Measurements from ENCODE around the gene FARP2.
A peak's percentile ranks its signal among the peaks of the same experiment; 100 is the strongest.
"Not testable (repeated sequence)": the region's sequence is repeated elsewhere in the genome, so short reads cannot be mapped to it uniquely, and the experiment has no call there.

The FARP2 gene

GRCh38 chr2:241491549-241492173 is 135.6 kb downstream of the FARP2 start:
- DNase-seq: no peak

- DNase-seq: no peak
Observed at GRCh38 chr2:241492174-241492565, 136.1 kb downstream of the FARP2 start.

DNA sequence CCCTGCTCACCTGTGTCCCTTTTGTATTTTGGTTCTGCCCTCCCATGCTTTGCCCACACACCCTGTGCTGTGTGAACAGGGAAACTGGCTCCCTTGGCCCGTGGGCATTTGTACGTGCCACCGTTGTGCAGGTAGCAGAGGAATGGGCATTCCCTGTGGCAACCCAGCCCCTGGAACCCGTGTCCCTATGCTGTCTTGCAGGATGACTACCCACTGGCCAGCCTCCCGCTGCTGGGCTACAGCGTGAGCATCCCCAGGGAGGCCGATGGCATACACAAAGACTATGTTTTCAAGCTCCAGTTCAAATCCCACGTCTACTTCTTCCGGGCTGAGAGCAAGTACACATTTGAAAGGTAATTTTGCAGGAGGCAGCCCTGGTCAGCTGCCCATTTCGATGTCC is 137.0 kb downstream of the FARP2 start:
- DNase-seq: no peak

DNA sequence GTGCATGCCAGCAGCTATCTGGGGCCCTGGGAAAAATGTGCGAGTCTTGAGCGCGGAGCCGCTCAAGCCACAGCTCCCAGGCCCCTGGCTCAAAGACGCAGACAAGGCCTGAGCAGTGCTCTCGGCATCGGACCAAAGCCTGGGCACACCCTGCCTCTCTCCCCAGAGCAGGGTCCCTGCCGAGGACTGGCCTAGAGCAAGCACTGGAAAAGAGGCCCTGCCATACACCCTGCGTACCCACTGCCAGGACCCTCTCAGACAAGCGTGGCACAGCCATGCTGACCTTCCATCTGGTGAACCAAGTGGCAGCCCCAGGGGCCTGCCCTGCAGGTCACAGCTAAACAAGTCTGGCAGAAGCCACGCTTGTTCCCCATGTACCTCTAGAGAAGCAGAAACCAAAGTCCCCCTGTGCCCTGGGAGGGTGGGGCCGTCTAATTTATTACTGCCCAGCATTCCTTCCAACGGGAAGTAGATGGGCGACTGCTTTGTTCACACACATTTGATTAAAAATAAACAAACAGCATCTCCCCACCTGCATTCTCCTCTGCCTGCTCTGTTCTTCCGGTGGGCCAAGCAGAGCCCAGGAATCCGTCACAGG is 138.3 kb downstream of the FARP2 start:
- DNase-seq: no peak

DNA sequence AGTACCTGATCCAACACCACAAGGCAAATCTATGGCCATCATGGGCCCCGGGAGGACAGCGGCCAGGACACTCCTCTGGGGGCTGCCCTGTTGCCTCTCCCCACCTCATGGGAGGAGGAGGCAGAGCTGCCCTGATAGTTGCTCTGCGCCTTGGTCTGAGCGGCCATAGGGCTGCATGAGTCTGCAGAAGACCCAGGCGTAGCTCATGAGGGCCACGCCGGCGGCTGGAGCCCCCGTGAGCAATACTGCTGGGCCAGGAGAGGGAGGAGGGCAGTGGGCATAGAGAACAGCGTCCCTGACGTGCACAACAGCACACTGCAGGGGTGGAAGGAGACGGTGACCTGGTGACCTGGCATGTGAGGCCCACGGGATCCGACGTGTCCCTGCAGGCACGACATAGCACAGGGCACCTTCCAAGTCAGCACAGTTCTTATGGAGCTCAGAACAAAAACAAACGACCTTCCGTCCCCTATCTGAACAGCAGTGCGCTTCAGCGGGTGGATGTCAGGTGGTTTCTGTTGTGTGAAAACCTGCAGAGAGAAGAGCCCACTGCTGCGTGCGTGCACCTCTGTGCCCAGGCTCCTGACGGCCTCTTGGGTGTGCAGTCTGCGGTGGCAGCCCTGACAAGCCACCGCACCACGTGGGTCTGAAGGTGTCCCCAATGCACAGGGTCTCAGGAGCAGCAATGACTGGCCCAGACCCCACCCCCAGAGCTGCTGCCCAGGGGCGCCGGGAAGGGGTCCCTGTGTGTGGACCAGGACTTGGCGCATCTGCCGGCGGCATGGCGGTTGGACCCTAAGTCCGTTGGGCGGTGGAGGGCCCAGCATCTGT is 139.3 kb downstream of the FARP2 start:
- no peak for DNase-seq

- DNase-seq: no peak
Observed at GRCh38 chr2:241496003-241496707, 140.1 kb downstream of the FARP2 start.

- no peak for DNase-seq
Observed at GRCh38 chr2:241496904-241497877, 141.1 kb downstream of the FARP2 start.

DNA sequence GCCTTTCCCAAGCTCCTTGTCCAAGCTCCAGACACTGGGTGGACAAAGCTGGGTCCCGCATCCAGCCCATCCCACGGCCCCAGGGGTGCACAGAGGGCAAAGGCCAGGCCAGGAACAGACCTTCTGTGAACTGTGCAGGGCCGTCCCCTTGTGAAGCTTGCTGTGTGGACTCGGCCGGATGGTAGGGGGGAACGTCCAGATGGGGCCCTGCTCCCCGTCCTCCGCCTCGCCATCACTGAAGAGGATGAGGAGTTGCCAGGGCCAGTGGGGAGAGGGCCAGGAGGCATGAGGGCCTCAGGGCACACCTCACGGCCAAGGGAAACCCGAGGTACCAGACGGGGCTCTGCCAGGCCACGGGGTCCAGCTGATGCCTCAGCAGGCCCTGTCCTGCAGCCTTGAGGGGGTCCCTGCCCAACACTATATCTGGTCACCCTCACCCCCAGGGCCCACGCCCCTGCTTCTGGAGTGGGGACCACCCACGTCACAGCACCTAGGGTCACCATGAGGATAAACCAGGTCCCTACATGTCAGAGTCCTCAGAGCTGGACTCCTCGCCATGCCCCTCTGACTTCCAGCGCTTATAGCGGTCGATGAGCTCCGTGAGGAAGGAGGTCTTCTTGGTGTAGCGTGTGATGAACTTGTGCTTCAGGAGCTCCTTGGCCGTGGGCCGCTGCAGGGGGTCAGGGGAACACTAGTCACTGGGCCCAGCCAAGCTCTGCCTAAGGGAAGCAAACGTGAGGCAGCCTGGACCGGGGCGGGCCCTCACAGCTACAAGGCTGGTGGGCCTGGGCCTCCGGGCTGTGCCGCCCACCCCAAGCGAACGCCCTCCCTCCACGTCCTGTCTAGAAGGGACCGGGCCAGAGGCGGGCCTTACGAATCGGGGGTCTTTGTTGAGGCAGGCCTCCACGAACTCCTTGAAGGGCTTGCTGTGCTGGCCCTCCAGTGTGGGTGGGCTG is 142.3 kb downstream of the FARP2 start:
- no peak for DNase-seq

DNA sequence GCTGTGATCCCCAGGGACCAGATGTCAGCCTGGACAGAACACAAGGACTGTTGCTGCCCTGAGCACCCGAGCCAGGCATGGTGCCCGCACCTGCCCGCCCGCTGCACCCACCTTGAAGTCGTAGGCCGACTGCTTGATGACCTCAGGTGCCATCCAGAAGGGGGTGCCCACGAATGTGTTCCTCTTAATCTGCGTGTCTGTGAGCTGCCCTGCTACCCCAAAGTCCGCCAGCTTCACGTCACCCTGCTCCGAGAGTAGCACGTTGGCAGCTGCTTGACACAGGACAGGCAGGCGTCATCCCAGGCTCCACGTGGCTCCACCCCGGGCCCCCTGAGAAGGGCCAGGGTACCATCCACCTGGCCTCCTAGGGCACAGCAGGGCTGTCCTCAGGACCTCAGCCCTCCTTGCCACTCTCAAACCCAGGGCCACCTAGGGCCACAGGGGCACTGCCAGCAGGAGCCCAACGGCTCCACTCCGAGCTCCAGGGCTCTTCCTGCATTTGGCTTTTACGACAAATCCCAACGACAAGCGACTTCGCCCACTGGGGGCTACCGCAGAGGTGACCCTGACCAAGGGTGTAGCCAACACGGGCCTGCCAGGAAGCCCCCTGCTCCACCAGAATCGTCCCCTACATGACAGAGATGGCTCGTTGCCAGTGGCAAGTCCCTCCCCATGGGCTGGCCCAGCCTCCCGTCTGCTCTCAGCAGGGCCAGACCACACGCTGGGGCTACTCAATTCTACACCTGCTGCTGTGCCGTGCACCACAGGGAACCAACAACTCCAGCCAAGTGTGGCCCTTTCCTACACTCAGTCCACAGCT is 143.3 kb downstream of the FARP2 start:
- peak; percentile 23 for DNase-seq

GRCh38 chr2:241500016-241500415 is 143.9 kb downstream of the FARP2 start:
- DNase-seq: no peak

DNA sequence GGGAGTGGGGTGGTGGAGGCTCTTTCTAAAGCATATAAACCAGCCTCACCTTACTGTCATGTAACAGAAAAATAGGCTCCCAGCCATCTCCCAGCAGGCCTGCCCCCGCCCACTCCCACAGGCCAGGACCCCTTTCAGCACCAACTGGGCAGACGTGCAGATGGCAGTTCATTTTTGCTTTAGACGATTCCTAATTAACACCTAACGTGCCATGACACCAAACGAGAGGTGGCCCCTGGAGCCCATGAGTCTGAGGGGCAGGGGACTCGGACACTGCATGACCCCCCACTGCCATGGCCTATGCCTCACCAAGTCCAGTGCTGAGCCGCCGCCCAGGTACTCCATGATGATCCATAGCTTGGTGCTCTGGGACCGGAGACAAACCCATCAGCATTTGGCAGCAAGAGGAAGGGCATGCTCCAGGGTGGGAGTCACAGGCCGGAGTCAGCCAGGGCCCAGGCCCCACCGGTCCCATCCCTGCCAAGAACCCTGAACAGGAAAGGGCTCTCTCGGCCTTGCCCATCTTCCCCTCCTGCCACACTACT is 144.4 kb downstream of the FARP2 start:
- no peak for DNase-seq

DNA sequence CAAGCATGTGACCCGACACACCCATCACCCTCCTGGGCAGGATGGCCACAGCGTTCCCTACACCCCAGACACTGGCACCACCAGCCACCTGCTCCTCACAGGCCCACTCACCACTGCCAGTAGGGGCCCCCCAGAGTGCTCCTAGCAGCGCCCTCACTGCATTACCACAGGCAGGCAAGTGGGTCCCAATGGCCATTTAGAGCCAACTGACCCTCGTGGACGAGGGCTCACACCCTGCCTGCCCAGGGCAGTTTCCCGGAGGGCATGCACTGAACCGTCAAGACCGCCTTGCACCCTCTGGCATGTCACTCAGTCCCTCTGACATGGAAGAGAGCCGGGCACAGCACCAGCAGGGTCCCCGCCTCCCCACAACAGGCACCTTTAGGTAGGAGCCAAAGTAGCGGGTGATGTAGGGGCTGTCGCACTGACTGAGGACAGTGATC is 145.0 kb downstream of the FARP2 start:
- no peak for DNase-seq

DNA sequence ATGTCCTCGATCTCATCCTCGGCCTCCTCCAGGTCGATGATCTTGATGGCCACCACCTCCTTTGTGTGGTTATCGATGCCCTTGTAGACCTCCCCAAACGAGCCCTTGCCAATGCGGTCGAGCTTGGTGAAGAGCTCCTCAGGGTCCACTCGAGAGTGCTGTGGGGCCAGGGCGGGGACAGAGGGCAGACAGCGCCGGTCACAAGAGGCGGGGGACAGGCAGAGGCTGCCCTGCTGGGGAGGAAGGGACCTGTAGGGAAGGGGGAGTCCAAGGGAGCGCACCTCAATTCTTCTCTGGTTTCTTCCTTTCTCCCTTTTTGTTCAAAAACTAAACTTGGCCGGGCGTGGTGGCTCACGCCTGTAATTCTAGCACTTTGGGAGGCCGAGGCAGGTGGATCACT is 145.5 kb downstream of the FARP2 start:
- no peak for DNase-seq

DNA sequence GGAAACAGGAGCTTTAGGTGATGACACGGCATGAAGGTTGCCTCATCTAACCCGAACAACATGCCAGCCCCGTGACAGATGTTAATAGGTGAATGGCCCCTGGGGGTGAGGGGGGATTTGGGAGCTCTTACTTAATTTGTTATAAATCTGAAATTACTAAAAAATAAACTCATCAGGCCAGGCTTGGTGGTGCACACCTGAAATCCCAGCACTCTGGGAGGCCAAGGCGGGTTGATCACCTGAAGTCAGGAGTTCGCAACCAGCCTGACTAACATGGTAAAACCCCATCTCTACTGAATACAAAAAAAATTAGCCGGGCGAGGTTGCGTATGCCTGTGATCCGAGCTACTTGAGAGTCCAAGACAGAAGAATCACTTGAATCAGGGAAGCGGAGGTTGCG is 146.2 kb downstream of the FARP2 start:
- no peak for DNase-seq

DNA sequence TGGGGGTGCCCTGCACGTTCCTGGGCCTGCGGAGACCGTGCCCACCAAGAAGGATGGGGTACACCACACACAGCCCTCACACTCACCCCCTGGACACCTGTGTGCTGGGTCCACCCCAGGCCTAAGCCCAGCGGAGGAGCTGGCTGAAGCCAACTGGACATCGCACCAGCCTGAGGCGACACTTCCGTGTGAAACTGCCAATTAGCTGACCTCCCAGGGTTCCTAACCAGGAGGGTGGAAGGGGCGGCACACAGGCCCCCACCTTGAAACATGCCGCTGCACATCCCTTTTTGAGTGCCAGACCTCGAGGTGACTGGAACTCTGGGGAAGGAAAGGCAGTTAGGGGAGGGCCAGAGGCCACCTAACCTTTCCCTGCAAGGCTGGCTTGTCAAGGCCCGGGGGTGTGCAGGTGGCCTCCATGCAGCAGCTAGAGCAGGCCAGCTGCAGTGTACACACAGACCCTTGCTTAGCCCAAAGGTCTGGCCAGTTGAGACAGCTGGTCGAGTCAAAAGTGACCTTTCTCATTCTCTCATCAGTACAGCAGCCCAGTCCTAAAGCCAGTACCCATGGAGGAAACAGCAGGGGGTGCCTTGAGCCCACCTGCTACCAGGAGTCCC is 147.8 kb downstream of the FARP2 start:
- DNase-seq: no peak

- no peak for DNase-seq
Observed at GRCh38 chr2:241505086-241505780, 149.1 kb downstream of the FARP2 start.

DNA sequence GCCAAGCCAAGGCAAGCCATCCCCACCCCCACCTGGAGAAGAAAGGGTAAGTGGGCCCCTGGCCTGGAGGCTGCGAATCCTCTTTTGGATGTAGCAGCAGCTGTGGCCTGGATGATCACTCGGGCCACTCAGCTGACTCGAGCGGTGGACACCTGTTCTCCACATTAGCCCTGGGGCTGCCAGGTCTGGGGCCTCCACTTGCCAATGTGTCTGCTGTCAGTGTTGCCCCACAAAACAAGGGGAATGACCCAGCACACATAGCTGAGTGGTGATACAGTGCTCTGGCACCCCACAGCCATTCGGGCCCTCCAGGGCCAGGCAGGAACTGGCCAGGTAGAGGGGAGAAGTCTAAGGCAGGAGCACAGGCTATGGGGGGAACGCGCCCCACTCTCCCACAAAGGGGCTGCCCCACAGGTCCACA is 149.7 kb downstream of the FARP2 start:
- no peak for DNase-seq

DNA sequence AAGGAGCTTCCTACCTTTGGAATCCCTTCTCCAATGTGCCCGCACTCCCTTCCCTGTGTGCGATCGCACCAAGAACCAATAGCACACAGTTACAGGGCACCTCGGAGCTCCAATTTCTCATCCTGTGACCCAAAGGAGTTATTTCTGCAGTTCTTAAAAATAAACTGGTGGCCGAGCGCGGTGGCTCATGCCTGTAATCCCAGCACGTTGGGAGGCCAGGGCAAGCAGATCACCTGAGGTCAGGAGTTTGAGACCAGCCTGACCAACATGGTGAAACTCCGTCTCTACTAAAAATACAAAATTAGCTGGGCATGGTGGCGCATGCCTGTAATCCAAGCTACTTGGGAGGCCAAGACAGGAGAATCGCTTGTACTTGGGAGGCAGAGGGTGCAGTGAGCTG is 150.2 kb downstream of the FARP2 start:
- not testable (repeated sequence) for DNase-seq
